Esophagus mucosa (tissue), 1 donor: ENCODE data around the gene FOXN3. TPM values are rescaled to one million over a fixed set of nuclear protein-coding genes. Genes with fewer than 3 reads are reported as not detected.
A peak's percentile ranks its signal among the peaks of the same experiment; 100 is the strongest.

Experiments used
- ATAC-seq: fragments of 200-7000 bp; cut with Tn5 transposase; one replicate; pipeline ENCODE4 v1.9.1; 2020
- total RNA-seq: library from RNA; stranded (reverse); gene quantifications from one replicate; pipeline ENCODE4 v1.2.4, GENCODE V29; 2023
- donor health status: DM: yes; HTN: yes; CAD: no.

FOXN3 gene
- total RNA-seq, 1 donor from 2014 or later: 40.5 TPM

DNA sequence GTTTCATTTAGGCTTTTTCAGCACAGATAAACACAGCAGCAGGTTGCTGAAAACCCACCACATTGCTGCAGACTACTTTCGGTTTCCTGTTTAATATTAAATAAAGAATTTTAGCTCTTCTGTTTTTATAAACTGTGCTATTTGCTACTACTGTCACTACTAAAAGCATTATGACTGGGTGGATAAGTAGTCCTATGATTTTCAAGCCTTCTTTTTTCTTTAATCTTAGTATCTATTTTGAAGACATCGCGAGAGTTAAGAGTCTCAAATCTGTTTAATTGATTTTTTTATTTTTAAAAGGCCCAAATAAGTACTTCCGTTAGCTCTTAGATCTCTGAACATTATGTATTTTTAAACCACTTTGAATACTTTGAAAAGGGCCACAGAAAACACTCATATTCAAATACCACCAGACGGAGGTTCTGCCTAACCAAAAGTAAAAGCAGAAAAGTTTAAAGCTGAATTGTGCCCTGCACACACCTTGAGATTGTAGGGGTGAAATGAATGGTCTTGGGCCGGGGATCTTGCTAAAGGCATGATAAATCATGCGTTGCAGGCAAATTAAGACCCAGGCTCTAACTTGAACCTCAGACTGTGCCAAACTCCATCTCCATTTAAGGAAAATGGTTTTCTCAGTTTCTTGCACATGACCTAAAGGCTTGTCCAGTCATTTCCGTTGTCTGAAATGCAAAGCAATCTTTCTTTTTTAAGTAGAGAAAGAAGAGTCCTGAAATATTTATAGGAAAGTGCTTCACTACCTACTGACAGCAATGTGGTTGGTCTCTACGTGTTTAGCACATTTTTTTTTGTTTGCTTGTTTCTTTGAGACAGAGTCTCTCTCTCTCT lies 13.6 kb upstream of the FOXN3 start:
- peak; percentile 52 for ATAC-seq

DNA sequence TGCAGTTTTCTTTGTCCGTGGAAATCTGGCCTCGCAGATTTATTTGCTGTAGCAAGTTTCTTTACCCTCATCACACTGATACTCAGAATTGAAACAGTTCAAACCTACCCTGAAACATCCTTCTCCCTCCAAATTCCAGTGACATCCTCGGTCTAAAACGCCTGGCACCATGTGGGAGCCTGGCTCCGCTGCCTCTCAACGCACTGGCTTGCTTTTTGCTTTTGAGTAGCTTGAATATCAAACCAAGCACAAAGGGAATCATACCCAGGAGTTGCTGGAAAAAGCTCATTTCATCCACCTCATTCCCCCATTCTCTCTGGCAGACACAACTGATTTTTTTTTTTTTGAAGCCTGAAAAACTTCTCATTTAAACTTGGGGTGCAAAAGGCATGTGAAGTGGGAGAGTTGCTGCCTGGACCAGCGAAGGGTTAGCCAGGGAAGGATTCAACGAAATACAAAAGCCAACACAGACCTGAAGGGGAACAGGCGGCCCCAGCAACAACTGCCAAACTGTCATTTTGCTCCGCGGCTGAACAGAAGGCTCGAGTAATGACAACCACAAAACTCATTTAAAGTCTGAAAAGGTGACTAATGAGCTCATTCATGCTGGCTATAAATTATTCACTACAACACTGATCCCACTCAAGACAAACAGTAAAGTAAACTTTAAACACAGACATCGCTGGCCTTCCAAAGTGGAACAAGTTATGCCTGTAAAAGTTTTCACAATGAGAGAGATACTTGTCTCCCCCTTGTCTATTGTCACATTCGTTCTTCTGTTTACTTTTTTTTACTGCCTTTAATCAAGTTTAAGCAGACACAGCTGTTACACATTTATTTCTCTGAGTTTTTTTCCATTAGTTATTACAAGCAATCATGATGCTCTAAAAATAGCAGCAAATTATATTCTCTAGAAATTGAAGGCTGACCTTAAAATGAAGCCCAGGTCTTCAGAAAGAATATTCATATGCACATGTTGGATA lies 12.5 kb upstream of the FOXN3 start:
- peak; percentile 44 for ATAC-seq

- ATAC-seq: peak; percentile 64
Observed at GRCh38 chr14:89428546-89429198, 11.6 kb upstream of the FOXN3 start.

DNA sequence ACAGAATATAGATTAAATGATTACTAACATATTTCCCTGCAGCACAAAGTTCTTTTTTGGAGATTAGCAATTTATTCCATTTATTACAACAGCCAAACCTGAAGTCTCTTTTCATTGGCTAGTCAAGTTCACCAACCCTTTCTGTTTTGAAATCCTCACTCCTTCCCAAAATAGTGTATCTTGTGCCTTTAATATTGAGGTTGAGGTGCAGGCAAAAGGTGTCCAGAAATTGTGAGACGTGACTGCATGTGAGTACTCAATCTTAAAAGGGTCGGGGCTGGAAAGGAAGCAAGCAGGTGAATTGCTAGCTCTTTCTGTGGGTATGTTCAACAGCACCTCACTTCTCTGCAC lies 11.1 kb upstream of the FOXN3 start:
- no peak for ATAC-seq

- ATAC-seq: no peak
Observed at GRCh38 chr14:89427426-89428172, 10.6 kb upstream of the FOXN3 start.

DNA sequence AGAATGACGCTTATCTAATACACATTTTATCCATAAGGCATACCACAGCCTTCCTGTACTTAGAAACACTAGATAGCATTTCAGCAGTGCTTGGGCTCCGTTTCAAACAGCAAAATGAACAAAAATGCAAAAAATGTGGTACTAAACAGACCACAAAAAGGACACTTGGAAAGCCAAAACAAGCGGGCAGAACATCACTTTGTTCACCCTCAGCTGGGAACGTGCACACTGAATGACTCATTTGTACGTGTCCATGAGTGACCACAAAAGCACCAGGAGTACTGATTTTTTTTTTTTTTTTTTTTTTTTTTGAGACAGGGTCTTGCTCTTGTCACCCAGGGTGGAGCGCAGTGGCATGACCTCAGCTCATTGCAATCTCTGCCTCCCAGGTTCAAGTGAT lies 8.9 kb upstream of the FOXN3 start:
- no peak for ATAC-seq

- ATAC-seq: no peak
Observed at GRCh38 chr14:89424241-89424640, 7.2 kb upstream of the FOXN3 start.

DNA sequence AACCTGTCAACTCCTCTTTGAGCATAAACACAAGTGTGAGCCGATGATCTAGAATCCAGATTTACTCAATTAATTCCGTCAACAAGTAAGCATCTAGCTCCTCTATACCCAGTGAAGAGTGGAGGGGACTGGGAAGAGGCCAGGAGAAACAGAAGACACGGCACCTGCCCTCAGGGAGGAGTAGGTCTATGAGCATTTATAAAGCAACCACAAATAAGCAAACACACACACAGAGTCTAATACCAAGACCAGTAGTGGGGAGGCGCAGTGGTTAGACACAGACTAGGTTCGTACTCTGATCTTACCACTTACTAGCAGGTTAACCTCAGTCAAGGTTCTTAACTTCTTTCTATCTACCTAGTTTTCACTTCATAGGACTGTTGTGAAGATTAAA lies 5.9 kb upstream of the FOXN3 start:
- peak; percentile 54 for ATAC-seq

DNA sequence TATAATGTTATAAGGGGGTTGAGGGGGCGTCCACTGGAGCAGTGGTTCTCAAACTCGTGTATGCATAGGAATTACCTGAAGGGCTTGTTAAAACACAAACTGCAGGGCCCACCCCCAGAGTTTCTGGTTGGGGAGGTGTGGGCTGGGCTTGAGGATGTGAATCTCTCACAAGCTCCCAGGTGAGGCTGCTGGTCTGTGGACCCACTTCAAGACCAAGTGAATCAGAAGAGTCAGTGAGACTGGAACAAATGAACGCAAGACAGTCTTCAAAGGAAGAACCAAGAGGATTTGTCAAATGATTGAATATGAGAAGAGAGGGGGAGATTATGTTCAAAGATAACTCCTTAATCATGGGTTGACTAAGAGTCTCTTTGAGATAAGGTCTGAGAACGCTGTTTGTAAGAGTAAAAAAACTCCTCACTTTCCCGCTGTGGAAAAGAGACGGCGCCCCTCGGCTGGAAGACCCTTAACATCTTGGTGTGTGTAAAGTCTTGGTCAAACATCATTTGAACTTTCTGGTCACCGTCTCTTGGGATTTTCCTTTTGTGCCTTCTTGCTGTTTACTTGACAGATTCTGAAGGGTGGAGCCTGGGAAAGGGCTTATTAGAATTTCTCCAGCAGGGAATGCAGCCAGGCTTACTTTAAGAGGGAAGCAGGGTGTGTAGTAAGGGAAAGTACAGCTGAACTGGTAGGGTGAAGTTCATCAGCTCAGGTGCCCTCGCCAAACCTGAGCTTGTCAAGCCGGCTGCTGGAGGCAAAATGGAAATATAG lies 5.3 kb upstream of the FOXN3 start:
- ATAC-seq: peak; percentile 80

DNA sequence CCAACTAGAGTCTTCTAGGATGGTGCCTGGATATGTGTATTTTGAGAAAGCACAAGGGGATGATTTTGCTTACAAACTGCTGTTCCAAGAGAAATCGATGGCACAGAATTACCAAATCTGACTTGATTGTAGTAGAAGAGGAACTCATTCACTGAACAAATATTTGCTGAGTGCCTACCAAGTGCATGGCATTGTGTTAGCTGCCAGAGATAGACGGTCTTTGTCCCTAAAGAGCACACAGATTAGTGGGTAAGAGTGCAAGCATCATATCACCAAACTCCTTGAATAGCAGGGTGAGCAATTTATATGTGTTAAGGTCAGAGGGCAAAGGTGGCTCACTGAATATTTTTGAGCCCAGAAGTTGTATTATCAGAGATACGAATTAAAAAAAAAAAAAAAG lies 3.5 kb upstream of the FOXN3 start:
- ATAC-seq: no peak

DNA sequence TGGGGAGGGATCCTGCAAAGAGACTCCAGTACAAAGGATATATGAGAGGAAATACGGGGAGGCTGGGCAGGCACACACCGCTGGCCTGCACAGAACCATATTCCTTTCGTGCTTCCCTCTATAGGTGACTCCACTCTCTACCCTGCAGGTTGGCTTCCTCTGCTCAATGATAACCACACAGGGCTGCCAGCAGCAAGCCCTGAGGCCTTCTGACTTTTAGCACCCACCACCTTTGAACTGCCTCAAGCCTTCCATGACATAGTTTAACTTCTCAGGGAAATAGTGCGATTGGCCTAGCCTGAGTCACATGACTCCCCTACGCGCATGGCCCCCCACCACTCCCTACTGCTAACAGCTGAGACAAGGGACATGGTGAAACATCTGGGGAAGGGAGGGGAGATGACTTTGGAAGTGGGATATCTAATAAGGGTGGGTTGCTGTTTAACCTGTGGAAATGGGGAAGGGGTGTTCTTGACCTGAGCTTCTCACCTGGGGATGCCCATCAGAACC lies 3.0 kb upstream of the FOXN3 start:
- ATAC-seq: no peak

- ATAC-seq: no peak
Observed at GRCh38 chr14:89418976-89419375, 1.9 kb upstream of the FOXN3 start.

GRCh38 chr14:89418452-89418851 lies 1.4 kb upstream of the FOXN3 start:
- ATAC-seq: no peak

DNA sequence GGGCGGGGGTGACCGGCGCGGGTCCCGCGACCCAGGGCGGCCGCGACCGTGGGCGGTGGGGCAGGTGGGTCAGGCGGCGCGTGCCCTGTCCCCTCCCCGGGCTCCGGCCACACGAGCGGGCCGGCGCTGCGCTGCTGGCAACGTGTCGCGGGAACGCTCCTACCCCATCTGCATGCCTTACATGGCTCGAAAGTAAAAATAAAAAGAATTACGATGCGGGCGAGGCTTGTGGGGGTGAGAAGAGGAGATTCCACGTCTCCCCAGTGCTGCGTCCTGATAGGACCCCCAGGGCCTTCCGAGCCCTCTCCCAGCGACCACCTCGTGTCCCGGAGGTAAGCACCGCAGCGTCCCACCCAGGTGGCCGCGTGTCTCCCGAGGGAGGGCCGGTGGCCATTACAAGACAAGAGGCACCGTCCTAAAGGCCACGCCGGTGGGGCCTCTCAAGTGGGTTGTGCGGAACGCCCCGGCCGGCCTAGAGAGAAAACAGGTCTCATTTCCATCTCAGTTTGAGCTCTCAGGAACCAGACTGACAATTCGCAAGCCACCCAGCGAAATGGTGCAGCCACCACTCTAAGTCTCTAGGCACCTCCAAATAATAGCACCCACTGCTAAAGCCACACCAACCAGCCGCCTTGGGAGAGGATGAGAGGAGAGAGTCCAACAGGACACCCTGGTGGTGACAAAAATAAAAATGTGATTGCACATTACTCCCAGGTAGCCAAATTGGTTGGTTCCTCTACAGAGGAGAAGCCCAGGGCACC lies 612 bp upstream of the FOXN3 start:
- peak; percentile 40 for ATAC-seq

GRCh38 chr14:89416002-89416995 lies 734 bp downstream of the FOXN3 start:
- peak; percentile 87 for ATAC-seq

- no peak for ATAC-seq
Observed at GRCh38 chr14:89415159-89415558, 1.9 kb downstream of the FOXN3 start.

GRCh38 chr14:89411976-89412375 lies 5.1 kb downstream of the FOXN3 start:
- no peak for ATAC-seq

GRCh38 chr14:89409961-89410360 lies 7.1 kb downstream of the FOXN3 start:
- no peak for ATAC-seq
